A673 (cell line): ENCODE data around the gene IMMP2L.

Source experiments
- EZH2 ChIP-seq: fragments of 200-600 bp; sonication (generic); IDR thresholded peaks from 2 replicates; pipeline ENCODE4 v1.6.1; 2017; ENCODE audit warnings: borderline replicate concordance, low read depth, mild to moderate bottlenecking, mixed read lengths, antibody characterized with exemption, low read length; ENCODE audit not compliant: poor library complexity, severe bottlenecking
- TF ChIP-seq, protein P1 (sequence below): fragments of 300-800, 200-600 bp; sonication (generic); conservative IDR thresholded peaks from 2 replicates; pipeline ENCODE4 v1.5.1; 2017; ENCODE audit warnings: low read depth, mild to moderate bottlenecking, antibody characterized with exemption, low read length, moderate library complexity, mixed read lengths

DNA sequence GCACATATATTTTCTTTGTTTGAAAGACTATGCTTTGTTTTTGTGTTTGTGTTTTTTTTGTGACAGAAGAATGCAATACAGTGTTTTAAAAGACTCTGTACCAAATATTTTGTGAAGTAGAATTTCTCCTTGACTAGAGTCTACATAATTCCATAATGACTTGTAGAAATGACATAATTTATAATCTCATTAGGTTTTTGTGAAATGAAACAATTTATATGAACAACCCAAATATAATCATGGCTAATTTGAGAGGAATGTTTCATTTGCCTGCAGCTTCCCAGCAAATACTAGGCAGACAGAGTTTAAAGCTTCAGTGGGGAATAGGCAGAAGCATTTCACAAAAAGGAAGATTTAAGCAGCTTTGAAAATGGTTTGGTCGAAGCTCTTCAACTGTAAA is 686.9 kb downstream of the IMMP2L start:
- TF ChIP-seq, protein P1, sequence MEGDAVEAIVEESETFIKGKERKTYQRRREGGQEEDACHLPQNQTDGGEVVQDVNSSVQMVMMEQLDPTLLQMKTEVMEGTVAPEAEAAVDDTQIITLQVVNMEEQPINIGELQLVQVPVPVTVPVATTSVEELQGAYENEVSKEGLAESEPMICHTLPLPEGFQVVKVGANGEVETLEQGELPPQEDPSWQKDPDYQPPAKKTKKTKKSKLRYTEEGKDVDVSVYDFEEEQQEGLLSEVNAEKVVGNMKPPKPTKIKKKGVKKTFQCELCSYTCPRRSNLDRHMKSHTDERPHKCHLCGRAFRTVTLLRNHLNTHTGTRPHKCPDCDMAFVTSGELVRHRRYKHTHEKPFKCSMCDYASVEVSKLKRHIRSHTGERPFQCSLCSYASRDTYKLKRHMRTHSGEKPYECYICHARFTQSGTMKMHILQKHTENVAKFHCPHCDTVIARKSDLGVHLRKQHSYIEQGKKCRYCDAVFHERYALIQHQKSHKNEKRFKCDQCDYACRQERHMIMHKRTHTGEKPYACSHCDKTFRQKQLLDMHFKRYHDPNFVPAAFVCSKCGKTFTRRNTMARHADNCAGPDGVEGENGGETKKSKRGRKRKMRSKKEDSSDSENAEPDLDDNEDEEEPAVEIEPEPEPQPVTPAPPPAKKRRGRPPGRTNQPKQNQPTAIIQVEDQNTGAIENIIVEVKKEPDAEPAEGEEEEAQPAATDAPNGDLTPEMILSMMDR, result no peak
- TF ChIP-seq EZH2, result no peak
